Body of pancreas (tissue), 4 donors: ENCODE results near the gene NMNAT1. TPM values are rescaled to one million over a fixed set of nuclear protein-coding genes. Genes with fewer than 3 reads are reported as not detected.
A peak's percentile ranks its signal among the peaks of the same experiment; 100 is the strongest.

Source experiments
- ATAC-seq: fragments of 150-250 bp; one replicate; pipeline ENCODE4 v1.9.1; 2016
- DNase-seq, 4 donors: peaks; one replicate each; pipeline ENCODE4 v3.0.0-alpha.2; 2019
- H3K27ac ChIP-seq, 4 donors: fragments of 200-600 bp; sonication (generic); 1 replicate in 3 of 4; 2 replicates in 1 of 4; pipeline versions ENCODE4 v1.5.1 to v1.6.1; 2016 to 2019; ENCODE audit warnings: mild to moderate bottlenecking in 1 of 4, mixed read lengths in 1 of 4, moderate library complexity in 1 of 4
- H3K27me3 ChIP-seq, 2 donors: fragments of 200-600 bp; sonication (generic); one replicate each; pipeline ENCODE4 v1.6.0; 2016; ENCODE audit warnings: mild to moderate bottlenecking in 1 of 2
- H3K36me3 ChIP-seq, 2 donors: fragments of 200-600 bp; sonication (generic); replicated peaks in 1 of 2; 2 replicates each; pipeline ENCODE4 v1.5.1; 2016; ENCODE audit warnings: low read depth in 2 of 2; ENCODE audit not compliant: insufficient read depth in 1 of 2
- H3K4me1 ChIP-seq: fragments of 200-600 bp; sonication (generic); one replicate; pipeline ENCODE4 v1.6.0; 2016
- H3K4me3 ChIP-seq, 2 donors: fragments of 200-600 bp; sonication (generic); 1 replicate in 1 of 2; 2 replicates in 1 of 2; pipeline ENCODE4 v1.5.1; 2016 to 2019
- H3K9me3 ChIP-seq, 3 donors: fragments of 200-600 bp; sonication (generic); 1 replicate in 2 of 3; 2 replicates in 1 of 3; pipeline ENCODE4 v1.5.1; 2016
- POLR2A ChIP-seq, 3 donors: fragments of 450-650 bp; IDR thresholded peaks; one replicate each; pipeline ENCODE4 v1.6.1; 2016; ENCODE audit warnings: antibody characterized with exemption in 3 of 3, mild to moderate bottlenecking in 2 of 3
- WGBS, 2 donors: methylation state at CpG; one replicate each; pipeline ENCODE4 v1.1.5; 2017; 5-methylcytosine and 5-hydroxymethylcytosine counted together
- intact Hi-C: fragments of 100-400 bp; cut with DNase I; formaldehyde crosslinking; loops from one replicate; pipeline ENCODE4 v1.15.1; 2023
- total RNA-seq, 2 donors: library from RNA; depleted of rRNA; stranded (reverse); fragments of >200 nt; gene quantifications; one replicate each; pipeline ENCODE4 v1.1.0, GENCODE V29; 2016
- TF ChIP-seq, protein P1 (sequence below), 7 experiments: fragments of 450-650 bp in 4 of 7; fragments of 200-600 bp in 3 of 7; sonication (generic) in 3 of 7; IDR thresholded peaks; one replicate each; pipeline ENCODE4 v1.5.1; 2016 to 2019; ENCODE audit warnings: antibody characterized with exemption in 7 of 7

NMNAT1 gene
- total RNA-seq, 2 donors from 2014 or later = 3.6 to 5.2 TPM

DNA sequence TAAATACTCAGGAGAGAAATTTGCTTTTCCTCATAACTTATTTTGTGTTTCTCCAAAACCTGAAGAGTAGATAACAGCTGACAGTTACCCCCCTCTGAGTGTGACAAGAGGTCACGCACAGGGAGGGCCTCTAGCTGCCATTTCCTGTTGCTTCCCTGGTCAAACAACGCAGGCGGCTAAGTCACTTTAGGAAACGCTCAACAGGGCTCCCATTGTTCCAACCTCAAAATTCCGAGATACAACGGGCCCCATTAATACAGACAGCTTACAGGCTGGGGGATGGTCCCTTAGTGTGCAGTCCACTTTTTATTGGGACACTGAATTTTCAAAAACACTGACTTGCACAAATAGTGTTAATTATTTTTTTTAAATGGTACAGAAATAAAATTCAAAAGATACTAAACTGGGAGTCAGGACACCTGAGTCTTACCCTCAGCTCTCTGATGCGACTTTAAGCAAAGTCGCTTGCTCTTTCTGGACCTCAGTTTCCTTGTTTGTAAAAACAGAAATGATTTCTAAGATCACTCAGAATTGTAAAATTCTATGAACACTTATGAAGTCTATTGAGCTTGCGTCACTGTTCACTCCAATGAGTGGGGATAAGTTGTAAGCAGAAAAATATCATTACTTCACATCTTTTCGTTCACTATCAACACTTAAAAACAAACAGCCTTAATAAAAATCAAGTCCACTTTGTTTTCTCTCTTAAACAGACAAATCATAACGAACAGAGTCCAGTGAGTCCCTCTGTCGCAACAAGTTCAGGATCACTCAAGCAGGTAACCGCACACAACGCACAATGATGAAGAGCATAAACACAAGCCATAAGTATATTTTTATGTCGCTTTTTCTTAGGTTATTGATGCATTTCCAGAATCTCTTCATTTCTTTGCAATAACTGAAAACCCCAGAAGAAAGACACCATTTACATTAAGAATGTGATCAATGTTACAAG, 13.6 kb upstream of the NMNAT1 start:
- H3K36me3 ChIP-seq = peaks cover 2 to 4% of the 10 kb centered on the region in 2 donors
- 75 to 82% methylated on average over 15 of the region's 15 CpGs for WGBS, 2 donors
- peak overlapping the region in 3 of 4 donors; percentile 35 to 60 (median 55) for H3K27ac ChIP-seq
- DNase-seq = no peak
- intact Hi-C loops = no loop called here
- no peak overlapping the region for H3K4me3 ChIP-seq
- no peak for TF ChIP-seq POLR2A (IDR thresholded peaks at IDR 0.05)
- TF ChIP-seq, protein P1, sequence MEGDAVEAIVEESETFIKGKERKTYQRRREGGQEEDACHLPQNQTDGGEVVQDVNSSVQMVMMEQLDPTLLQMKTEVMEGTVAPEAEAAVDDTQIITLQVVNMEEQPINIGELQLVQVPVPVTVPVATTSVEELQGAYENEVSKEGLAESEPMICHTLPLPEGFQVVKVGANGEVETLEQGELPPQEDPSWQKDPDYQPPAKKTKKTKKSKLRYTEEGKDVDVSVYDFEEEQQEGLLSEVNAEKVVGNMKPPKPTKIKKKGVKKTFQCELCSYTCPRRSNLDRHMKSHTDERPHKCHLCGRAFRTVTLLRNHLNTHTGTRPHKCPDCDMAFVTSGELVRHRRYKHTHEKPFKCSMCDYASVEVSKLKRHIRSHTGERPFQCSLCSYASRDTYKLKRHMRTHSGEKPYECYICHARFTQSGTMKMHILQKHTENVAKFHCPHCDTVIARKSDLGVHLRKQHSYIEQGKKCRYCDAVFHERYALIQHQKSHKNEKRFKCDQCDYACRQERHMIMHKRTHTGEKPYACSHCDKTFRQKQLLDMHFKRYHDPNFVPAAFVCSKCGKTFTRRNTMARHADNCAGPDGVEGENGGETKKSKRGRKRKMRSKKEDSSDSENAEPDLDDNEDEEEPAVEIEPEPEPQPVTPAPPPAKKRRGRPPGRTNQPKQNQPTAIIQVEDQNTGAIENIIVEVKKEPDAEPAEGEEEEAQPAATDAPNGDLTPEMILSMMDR (IDR thresholded peaks at IDR 0.05) = no peak
- ATAC-seq = peak; percentile 68
- H3K4me1 ChIP-seq = no peaks in the 10 kb centered on the region
- H3K27me3 ChIP-seq = no peaks in the 10 kb centered on the region
- no peaks in the 10 kb centered on the region for H3K9me3 ChIP-seq

DNA sequence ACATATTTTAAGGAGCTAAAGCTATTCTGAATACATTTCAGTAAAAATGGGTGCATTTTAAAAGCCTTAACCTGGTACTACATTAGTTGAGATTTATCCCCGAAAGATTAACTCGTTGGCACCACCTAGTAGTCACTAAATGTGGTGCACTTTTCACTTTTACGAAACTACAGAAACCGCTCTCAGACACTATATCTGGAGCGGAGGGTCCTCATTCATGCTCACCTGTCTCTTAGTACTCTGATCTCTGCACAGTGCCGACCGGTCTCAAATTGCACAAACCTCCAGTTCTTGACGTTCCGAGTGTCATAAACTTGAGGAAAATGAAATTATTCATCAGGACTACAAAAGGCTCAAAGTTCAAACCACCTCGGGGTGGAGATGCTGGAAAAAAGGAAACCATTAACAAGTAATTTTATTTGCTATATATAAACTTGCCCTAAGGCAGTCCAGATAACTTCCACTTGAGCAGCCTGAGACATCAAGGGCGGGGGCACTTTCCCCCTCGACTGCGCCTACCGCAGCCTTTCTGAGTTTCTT, 806 bp upstream of the NMNAT1 start:
- DNase-seq = peak in 1 of 4 donors; percentile 32
- Histone ChIP-seq H3K9me3 (no peaks in the 10 kb centered on the region), H3K4me3 (peak overlapping the region; percentile 34 to 71), H3K27ac (peak overlapping the region; percentile 55 to 92 (median 80)), H3K36me3 (peaks cover 0 to 2% of the 10 kb centered on the region in 2 donors), H3K27me3 (no peaks in the 10 kb centered on the region), H3K4me1 (peaks cover 17% of the 10 kb centered on the region)
- intact Hi-C loops = no loop called here
- WGBS, 2 donors = 0% methylated on average over 14 of the region's 14 CpGs
- TF ChIP-seq POLR2A (IDR thresholded peaks at IDR 0.05) = no peak
- TF ChIP-seq, protein P1 (IDR thresholded peaks at IDR 0.05) = peak in 6 of 7 experiments; percentile 16 to 62 (median 48)
- peak; percentile 39 for ATAC-seq

DNA sequence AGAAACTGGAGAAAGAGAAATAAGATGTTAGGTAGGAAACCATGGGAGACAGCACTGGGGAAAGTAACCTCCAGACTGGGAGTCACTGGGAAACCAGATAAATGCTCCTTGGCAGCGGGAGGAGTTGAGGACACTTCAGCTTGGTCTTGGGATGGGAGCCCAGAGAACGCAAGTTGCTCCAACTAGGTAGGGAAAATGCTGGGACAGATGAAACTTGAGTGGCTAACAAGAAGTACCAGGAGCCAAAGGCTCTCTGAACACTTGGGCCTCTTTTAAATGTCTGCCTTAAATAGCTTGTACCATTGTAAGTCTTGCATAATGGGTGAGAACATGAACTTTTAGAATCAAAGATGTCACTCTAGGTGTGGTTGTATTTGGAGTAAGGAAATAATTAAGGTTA, 3.0 kb downstream of the NMNAT1 start:
- peaks cover 0 to 3% of the 10 kb centered on the region in 2 donors for H3K36me3 ChIP-seq
- H3K4me3 ChIP-seq = no peak overlapping the region
- DNase-seq = no peak
- WGBS, 2 donors = 92 to 98% methylated on average over 2 of the region's 2 CpGs
- intact Hi-C loops = no loop called here
- no peak for TF ChIP-seq POLR2A (IDR thresholded peaks at IDR 0.05)
- TF ChIP-seq, protein P1 (IDR thresholded peaks at IDR 0.05) = no peak
- ATAC-seq = no peak
- no peaks in the 10 kb centered on the region for H3K27me3 ChIP-seq
- H3K9me3 ChIP-seq = no peaks in the 10 kb centered on the region
- no peak overlapping the region for H3K27ac ChIP-seq
- H3K4me1 ChIP-seq = peaks cover 28% of the 10 kb centered on the region

DNA sequence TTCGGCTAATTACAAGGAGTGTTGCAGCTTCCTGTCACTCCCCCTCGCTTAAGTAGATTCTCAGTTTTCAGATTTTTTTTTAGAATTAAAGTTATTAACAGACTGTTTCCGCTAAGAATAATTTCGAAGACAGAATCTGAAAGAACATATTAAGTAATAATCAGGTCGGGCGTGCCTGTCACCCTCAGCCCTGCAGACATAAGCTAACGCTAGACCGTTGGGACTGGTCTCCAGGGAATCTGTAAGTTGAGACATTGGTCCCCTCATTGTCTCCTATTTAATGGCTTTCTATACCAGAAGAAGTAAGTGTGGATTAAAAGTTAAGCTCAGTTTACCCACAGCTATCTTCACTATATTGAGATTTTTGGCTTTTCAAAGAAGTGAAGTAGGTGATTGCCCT, 14.5 kb downstream of the NMNAT1 start:
- ATAC-seq (no peak), DNase-seq (no peak)
- no peaks in the 10 kb centered on the region for H3K4me1 ChIP-seq
- WGBS, 2 donors = 84 to 87% methylated on average over 8 of the region's 8 CpGs
- intact Hi-C loops = no loop called here
- no peaks in the 10 kb centered on the region for H3K9me3 ChIP-seq
- H3K36me3 ChIP-seq = no peaks in the 10 kb centered on the region
- no peak overlapping the region for H3K4me3 ChIP-seq
- TF ChIP-seq, protein P1 (IDR thresholded peaks at IDR 0.05) = no peak
- no peak for TF ChIP-seq POLR2A (IDR thresholded peaks at IDR 0.05)
- H3K27ac ChIP-seq = no peak overlapping the region
- H3K27me3 ChIP-seq = no peaks in the 10 kb centered on the region
